Liver (tissue), 9 donors: ENCODE measurements around the gene GEMIN5. TPM values are rescaled to one million over a fixed set of nuclear protein-coding genes. Genes with fewer than 3 reads are reported as not detected.

Source experiments
- DNase-seq: peaks from one replicate; pipeline ENCODE4 v3.0.0-alpha.2; 2017; ENCODE audit warnings: low spot score
- H3K27ac ChIP-seq, 2 donors: one replicate each; pipeline ENCODE4 v1.7.0; 2013; ENCODE audit warnings: inconsistent platforms in 2 of 2, low read length in 2 of 2, control low read depth in 1 of 2, low read depth in 1 of 2, mild to moderate bottlenecking in 1 of 2
- H3K27me3 ChIP-seq, 4 donors: one replicate each; pipeline versions ENCODE4 v1.6.1 to v1.7.0; 2013; ENCODE audit warnings: low read length in 3 of 4, inconsistent platforms in 1 of 4, mild to moderate bottlenecking in 1 of 4, moderate library complexity in 1 of 4; ENCODE audit not compliant: control insufficient read depth in 4 of 4, insufficient read depth in 4 of 4
- H3K36me3 ChIP-seq, 4 donors: one replicate each; pipeline versions ENCODE4 v1.6.1 to v1.7.0; 2013; ENCODE audit warnings: low read length in 3 of 4, mild to moderate bottlenecking in 3 of 4, low read depth in 1 of 4, moderate library complexity in 1 of 4; ENCODE audit not compliant: control insufficient read depth in 4 of 4, insufficient read depth in 3 of 4
- H3K4me1 ChIP-seq, 4 donors: one replicate each; pipeline versions ENCODE4 v1.6.1 to v1.7.0; 2013; ENCODE audit warnings: low read length in 3 of 4, mild to moderate bottlenecking in 3 of 4, moderate library complexity in 1 of 4; ENCODE audit not compliant: control insufficient read depth in 4 of 4, insufficient read depth in 4 of 4
- H3K4me3 ChIP-seq, 3 donors: one replicate each; pipeline versions ENCODE4 v1.6.1 to v1.7.0; 2013; ENCODE audit warnings: low read length in 3 of 3, control low read depth in 1 of 3, low read depth in 1 of 3, mild to moderate bottlenecking in 1 of 3
- H3K9ac ChIP-seq, 2 donors: one replicate each; pipeline ENCODE4 v1.7.0; 2013; ENCODE audit warnings: low read length in 2 of 2, mild to moderate bottlenecking in 2 of 2, moderate library complexity in 2 of 2, control low read depth in 1 of 2, low read depth in 1 of 2
- H3K9me3 ChIP-seq, 4 donors: one replicate each; pipeline versions ENCODE4 v1.6.1 to v1.7.0; 2013; ENCODE audit warnings: low read length in 3 of 4; ENCODE audit not compliant: control insufficient read depth in 4 of 4
- ATF3 ChIP-seq: IDR thresholded peaks from 2 replicates; pipeline ENCODE4 v1.6.1; 2016; ENCODE audit warnings: antibody characterized with exemption
- CTCF ChIP-seq: fragments of 150-350 bp; IDR thresholded peaks from 2 replicates; pipeline ENCODE4 v1.5.1; 2017; ENCODE audit warnings: improper control_type of control experiment, low read depth, low read length; ENCODE audit not compliant: missing input control
- EGR1 ChIP-seq, 2 donors: IDR thresholded peaks; 2 replicates each; pipeline ENCODE4 v1.6.1; 2016 to 2018; ENCODE audit warnings: antibody characterized with exemption in 2 of 2, low read depth in 2 of 2
- FOXA1 ChIP-seq: IDR thresholded peaks from 2 replicates; pipeline ENCODE4 v1.6.1; 2016; ENCODE audit warnings: antibody characterized with exemption
- FOXA2 ChIP-seq: IDR thresholded peaks from 2 replicates; pipeline ENCODE4 v1.6.1; 2016; ENCODE audit warnings: antibody characterized with exemption
- GABPA ChIP-seq, 2 donors: IDR thresholded peaks in 1 of 2; conservative IDR thresholded peaks in 1 of 2; 2 replicates each; pipeline ENCODE4 v1.6.1; 2016; ENCODE audit warnings: antibody characterized with exemption in 2 of 2, mild to moderate bottlenecking in 1 of 2, moderate library complexity in 1 of 2
- HNF4A ChIP-seq, 2 donors: conservative IDR thresholded peaks; 2 replicates each; pipeline ENCODE4 v1.6.1; 2016; ENCODE audit warnings: antibody characterized with exemption in 2 of 2, mild to moderate bottlenecking in 2 of 2
- HNF4G ChIP-seq: IDR thresholded peaks from 2 replicates; pipeline ENCODE4 v1.6.1; 2016; ENCODE audit warnings: antibody characterized with exemption
- JUND ChIP-seq, 2 donors: IDR thresholded peaks; 2 replicates each; pipeline ENCODE4 v1.6.1; 2016; ENCODE audit warnings: antibody characterized with exemption in 2 of 2
- NR2F2 ChIP-seq: IDR thresholded peaks from 2 replicates; pipeline ENCODE4 v1.6.1; 2016; ENCODE audit warnings: antibody characterized with exemption
- RAD21 ChIP-seq, 2 donors: IDR thresholded peaks; 2 replicates each; pipeline ENCODE4 v1.6.1; 2016; ENCODE audit warnings: antibody characterized with exemption in 2 of 2, mild to moderate bottlenecking in 2 of 2
- RXRA ChIP-seq, 2 donors: IDR thresholded peaks; 2 replicates each; pipeline ENCODE4 v1.6.1; 2017 to 2018; ENCODE audit warnings: antibody characterized with exemption in 2 of 2, mild to moderate bottlenecking in 1 of 2
- SP1 ChIP-seq: IDR thresholded peaks from 2 replicates; pipeline ENCODE4 v1.6.1; 2018; ENCODE audit warnings: antibody characterized with exemption, mild to moderate bottlenecking
- TAF1 ChIP-seq: conservative IDR thresholded peaks from 2 replicates; pipeline ENCODE4 v1.6.1; 2016; ENCODE audit warnings: antibody characterized with exemption, mild to moderate bottlenecking
- YY1 ChIP-seq: IDR thresholded peaks from 2 replicates; pipeline ENCODE4 v1.6.1; 2016; ENCODE audit warnings: antibody characterized with exemption, mild to moderate bottlenecking
- ZBTB33 ChIP-seq: IDR thresholded peaks from 2 replicates; pipeline ENCODE4 v1.6.1; 2016; ENCODE audit warnings: antibody characterized with exemption
- WGBS: extraction: QIAGEN DNeasy Blood & Tissue Kit; methylation state at CpG from one replicate; pipeline ENCODE4 v1.1.7; 2013; 5-methylcytosine and 5-hydroxymethylcytosine counted together
- polyA plus RNA-seq, 2 donors: library from polyadenylated mRNA; stranded (reverse) in 1 of 2; unstranded in 1 of 2; fragments of 200-250 nt in 1 of 2; fragments of >200 nt in 1 of 2; fragmentation: Nextera tagmentation in 1 of 2; extraction: Ambion mirVana in 1 of 2; gene quantifications; one replicate each; pipeline versions ENCODE4 v1.2.1 to v1.2.3, GENCODE V29; 2013 to 2015
- total RNA-seq, 2 donors: library from RNA; depleted of rRNA; stranded (reverse); fragments of >200 nt; gene quantifications; one replicate each; pipeline ENCODE4 v1.2.3, GENCODE V29; 2014
- TF ChIP-seq, protein P1 (sequence below): IDR thresholded peaks from 2 replicates; pipeline ENCODE4 v1.6.1; 2016; ENCODE audit warnings: antibody characterized with exemption
- TF ChIP-seq, protein P2 (sequence below): IDR thresholded peaks from 2 replicates; pipeline ENCODE4 v1.6.1; 2016; ENCODE audit warnings: antibody characterized with exemption, mild to moderate bottlenecking
- donor health status: healthy.
- donor health status: healthy.
- donor health status: healthy.
- donor health status: healthy.
- donor health status: healthy.

GEMIN5 gene
- total and polyA plus RNA-seq, 4 donors = 3.0 to 10.3 (median 6.2) TPM

DNA sequence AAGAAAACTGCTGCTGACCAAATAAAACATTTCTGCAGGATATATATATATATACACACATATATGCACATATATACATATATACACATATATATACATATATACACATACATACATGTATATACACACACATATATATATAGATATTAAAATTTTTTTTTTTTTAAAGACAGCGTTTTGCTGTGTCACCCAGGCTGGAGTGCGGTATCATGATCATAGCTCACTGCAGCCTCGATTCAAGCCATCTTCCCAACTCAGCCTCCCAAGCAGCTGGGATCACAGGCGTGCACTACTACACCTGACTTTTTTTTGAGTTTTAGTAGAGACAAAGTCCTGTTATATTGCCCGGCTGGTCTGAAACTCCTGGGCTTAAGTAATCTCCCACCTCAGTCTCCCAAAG lies 5.5 kb upstream of the GEMIN5 start:
- H3K9me3 ChIP-seq = no peaks in the 10 kb centered on the region
- H3K9ac ChIP-seq = no peak overlapping the region
- WGBS = 92% methylated on average over 5 of the region's 5 CpGs
- no peaks in the 10 kb centered on the region for H3K27me3 ChIP-seq
- no peaks in the 10 kb centered on the region for H3K36me3 ChIP-seq
- H3K27ac ChIP-seq = no peak overlapping the region
- H3K4me3 ChIP-seq = no peak overlapping the region
- DNase-seq = no peak
- peaks cover 3 to 23% (median 17%) of the 10 kb centered on the region in 4 donors for H3K4me1 ChIP-seq
- TF ChIP-seq ZBTB33 = no peak
- TF ChIP-seq GABPA (IDR thresholded peaks at IDR 0.05 in 1 of 2, conservative IDR thresholded peaks at IDR 0.05 in 1 of 2) = no peak
- TF ChIP-seq TAF1 = no peak
- TF ChIP-seq ATF3 = no peak
- no peak for TF ChIP-seq HNF4G

DNA sequence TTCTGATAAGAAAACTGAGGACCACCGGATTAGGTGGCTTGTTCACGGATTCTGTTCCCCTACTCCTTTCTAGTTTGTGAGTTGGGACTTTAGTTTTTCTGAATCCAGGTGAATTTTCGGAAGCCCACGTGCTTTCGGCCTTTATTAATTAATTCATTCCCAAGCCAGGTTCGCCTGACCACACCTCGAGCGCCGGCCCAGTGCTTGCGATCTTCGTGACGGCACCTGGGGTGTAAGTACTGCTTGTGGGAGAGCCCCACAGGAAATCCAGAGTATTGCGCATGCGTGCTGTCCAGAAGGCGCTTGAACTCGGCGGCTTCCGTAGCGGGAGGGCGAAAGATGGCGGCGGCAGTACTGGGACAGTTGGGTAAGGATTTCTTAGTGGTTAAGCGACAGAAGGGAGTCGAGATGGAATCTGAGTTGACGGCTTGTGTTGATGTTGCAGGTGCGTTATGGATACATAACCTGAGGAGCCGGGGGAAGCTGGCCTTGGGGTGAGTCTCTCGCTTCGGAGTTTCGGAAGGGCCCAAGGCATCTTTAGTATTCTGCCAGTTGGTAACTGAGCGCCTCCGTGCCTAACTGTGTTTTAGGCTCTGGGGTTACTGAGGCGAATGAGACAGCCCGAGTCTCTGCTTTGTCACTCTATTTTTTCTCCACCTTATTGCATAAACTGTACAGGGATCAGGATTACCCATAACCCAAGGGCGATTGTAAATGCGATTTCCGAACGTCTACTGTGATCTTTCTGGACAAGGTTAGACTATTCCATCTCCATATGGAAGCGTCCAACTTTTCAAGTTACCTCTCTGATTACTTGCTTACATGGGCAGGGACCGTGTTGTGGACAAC lies 3.0 kb upstream of the GEMIN5 start, which contains the start of gene MRPL22:
Gene MRPL22, plus strand, starts transcription at position 302 of the 849 bp plus-strand sequence. Its CDS starts 38 bp downstream, at position 340.
- WGBS = 1% methylated on average over 40 of the region's 40 CpGs
- no peaks in the 10 kb centered on the region for H3K9me3 ChIP-seq
- H3K9ac ChIP-seq = peak within 1 kb of the TSS; percentile 78 to 99
- TF ChIP-seq RXRA (IDR thresholded peaks at IDR 0.05) (peak in 1 of 2 donors; percentile 46), JUND (IDR thresholded peaks at IDR 0.05) (no peak), RAD21 (IDR thresholded peaks at IDR 0.05) (peak in 1 of 2 donors; percentile 17), FOXA1 (no peak), EGR1 (IDR thresholded peaks at IDR 0.05; ENCODE audit: low read depth in 2 of 2) (no peak), HNF4G (no peak), FOXA2 (no peak), GABPA (IDR thresholded peaks at IDR 0.05 in 1 of 2, conservative IDR thresholded peaks at IDR 0.05 in 1 of 2) (peak in 1 of 2 donors; percentile 84), YY1 (peak; percentile 99), ZBTB33 (peak; percentile 93), TAF1 (peak; percentile 56), SP1 (peak; percentile 54), CTCF (peak; percentile 33), HNF4A (conservative IDR thresholded peaks at IDR 0.05) (peak in 1 of 2 donors; percentile 12), NR2F2 (no peak), ATF3 (no peak)
- TF ChIP-seq, protein P1, sequence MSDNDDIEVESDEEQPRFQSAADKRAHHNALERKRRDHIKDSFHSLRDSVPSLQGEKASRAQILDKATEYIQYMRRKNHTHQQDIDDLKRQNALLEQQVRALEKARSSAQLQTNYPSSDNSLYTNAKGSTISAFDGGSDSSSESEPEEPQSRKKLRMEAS = peak; percentile 53
- TF ChIP-seq, protein P2, sequence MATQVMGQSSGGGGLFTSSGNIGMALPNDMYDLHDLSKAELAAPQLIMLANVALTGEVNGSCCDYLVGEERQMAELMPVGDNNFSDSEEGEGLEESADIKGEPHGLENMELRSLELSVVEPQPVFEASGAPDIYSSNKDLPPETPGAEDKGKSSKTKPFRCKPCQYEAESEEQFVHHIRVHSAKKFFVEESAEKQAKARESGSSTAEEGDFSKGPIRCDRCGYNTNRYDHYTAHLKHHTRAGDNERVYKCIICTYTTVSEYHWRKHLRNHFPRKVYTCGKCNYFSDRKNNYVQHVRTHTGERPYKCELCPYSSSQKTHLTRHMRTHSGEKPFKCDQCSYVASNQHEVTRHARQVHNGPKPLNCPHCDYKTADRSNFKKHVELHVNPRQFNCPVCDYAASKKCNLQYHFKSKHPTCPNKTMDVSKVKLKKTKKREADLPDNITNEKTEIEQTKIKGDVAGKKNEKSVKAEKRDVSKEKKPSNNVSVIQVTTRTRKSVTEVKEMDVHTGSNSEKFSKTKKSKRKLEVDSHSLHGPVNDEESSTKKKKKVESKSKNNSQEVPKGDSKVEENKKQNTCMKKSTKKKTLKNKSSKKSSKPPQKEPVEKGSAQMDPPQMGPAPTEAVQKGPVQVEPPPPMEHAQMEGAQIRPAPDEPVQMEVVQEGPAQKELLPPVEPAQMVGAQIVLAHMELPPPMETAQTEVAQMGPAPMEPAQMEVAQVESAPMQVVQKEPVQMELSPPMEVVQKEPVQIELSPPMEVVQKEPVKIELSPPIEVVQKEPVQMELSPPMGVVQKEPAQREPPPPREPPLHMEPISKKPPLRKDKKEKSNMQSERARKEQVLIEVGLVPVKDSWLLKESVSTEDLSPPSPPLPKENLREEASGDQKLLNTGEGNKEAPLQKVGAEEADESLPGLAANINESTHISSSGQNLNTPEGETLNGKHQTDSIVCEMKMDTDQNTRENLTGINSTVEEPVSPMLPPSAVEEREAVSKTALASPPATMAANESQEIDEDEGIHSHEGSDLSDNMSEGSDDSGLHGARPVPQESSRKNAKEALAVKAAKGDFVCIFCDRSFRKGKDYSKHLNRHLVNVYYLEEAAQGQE = peak; percentile 43
- DNase-seq = peak; percentile 95
- H3K27me3 ChIP-seq = no peaks in the 10 kb centered on the region
- H3K36me3 ChIP-seq = no peaks in the 10 kb centered on the region
- H3K4me1 ChIP-seq = peaks cover 2 to 37% (median 29%) of the 10 kb centered on the region in 4 donors
- peak within 1 kb of the TSS; percentile 61 to 69 for H3K27ac ChIP-seq
- peak within 1 kb of the TSS; percentile 78 to 99 (median 84) for H3K4me3 ChIP-seq
